Stimulated activated naive CD4-positive, alpha-beta T cell treated with Interleukin-2 at 50 U/mL for 16 hours (primary cell): ENCODE results near the gene USP22.
A peak's percentile ranks its signal among the peaks of the same experiment; 100 is the strongest.

ENCODE experiments used
- DNase-seq: peaks from one replicate; lab custom pipeline; 2025; lab: John Stamatoyannopoulos, UW

USP22 gene

GRCh38 chr17:21046216-21046615, 3.4 kb upstream of the USP22 start:
- DNase-seq: no peak

- no peak for DNase-seq
Measured at GRCh38 chr17:21044971-21045370, 2.2 kb upstream of the USP22 start.

- DNase-seq: peak; percentile 98
Measured at GRCh38 chr17:21043296-21044232, 753 bp upstream of the USP22 start.

DNA sequence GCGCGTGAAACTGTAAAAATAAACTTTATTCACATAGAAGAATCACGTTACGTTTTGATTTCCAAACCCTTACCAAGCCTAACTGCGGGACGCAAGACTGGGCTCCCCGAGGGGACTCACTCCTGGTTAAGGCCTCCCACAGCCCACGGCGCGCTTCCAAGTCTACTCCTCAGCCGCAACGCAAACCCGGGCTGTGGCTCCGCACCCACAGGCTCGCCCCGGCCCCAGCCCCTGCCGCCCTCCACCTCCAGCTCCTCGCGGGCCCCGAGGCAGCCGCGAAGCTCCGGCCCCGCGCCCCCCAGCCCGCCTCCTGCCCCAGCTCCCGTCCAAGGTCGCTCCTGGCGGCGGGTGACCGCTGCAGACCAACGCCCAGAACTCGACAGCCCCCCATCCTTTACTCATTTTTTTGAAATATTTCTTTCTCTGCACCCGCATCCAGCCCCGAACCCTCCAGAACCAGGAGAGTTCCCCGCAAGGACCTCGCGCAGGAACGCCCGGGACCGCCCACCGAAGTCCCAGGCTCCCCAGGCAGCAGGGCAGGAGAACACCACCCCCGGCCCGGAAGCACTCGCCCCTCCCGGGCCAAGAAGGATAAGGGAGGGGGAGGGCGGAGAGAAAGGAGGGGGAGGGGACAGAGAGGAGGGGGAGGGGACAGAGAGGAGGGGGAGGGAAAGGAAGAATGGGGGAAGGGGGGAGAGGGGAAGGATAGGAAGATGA, 912 bp downstream of the USP22 start:
- peak; percentile 71 for DNase-seq

- DNase-seq: peak; percentile 7
Measured at GRCh38 chr17:21039839-21040575, 2.8 kb downstream of the USP22 start.

DNA sequence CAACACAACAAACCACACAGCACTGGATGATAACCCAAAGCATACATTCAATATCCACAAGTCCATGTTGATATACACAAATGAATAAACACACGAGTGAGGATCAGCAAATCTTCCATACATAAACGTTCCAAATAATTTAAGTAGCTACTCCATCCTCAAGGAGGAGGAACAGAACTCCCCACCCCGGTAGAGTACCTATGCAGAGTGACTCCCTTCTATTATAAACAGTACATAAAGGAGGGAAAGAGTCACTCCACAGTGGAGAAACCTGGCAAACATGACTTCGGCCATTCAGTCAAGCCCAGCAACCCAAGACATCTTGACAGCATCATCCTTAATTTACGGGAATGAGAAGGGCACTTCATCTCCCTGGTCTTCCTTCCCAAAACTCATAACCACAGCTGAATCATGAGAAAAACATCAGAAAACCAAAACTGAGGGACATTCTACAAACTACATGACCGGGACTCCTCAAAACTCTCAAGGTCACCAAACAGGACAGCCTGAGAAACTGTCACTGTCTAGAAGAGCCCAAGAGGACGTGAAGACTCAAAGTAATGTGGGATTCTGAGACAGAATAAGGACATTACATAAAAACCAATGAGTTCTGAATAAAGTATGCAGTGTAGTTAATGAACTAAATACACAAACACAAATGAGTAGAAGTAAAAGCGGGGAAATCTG, 5.6 kb downstream of the USP22 start:
- DNase-seq: no peak

- no peak for DNase-seq
Measured at GRCh38 chr17:21036361-21036881, 6.4 kb downstream of the USP22 start.

DNA sequence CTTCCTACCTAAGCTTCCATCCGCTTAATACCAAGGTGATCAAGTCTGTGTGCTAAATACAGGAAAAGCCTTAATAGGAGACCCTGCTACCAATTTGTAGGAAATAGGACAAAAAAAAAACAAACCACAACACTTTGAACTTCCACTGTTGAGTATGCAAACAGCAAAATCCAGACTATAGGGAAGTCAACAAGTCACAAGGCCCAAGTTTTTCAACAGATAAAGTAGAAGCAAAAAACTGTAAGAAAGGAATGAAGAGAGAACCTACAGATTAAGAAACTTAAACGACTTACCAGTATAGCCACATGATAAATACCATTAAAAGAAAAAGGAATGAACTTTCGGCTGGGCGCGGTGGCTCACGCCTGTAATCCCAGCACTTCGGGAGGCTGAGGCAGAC, 7.4 kb downstream of the USP22 start:
- no peak for DNase-seq

DNA sequence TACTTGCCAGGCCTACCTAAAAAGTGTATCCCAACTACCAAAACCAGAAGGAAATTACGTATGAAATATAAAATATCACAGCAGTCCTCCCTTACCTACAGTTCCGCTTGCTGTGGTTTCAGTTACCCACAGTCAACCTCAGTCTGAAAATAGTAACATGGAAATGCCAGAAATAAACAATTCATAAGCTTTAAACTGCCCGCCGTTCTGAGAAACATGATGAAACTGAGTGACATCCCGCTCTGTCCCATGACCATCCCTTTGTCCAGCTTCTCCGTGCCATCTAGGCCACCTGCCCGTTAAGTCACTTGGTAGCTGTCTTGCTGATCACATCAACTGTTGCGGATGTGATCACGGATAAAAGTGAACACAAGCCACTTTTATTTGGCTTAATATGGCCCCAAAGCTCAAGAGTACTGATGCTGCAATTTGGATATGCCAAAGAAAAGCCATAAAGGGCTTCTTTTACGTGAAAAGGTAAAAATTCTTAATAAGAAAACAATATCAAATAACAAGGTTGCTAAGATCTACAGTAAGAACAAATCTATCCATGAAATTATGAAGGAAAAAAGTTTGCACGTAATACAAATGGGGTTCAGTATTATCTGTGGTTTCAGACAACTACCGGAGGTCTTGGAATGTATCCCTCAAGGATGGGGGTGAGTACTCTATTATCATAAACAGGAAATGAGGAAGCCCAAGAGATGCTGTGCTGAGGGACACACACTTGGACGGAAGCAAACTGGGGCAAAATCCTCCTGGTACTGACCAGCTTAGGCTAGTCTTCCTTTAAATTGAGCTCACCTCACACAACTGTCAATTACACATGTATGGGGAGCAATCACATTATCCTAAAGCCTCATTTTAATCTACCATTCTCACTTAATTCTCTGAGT, 8.2 kb downstream of the USP22 start:
- DNase-seq: no peak

GRCh38 chr17:21033350-21033749, 9.5 kb downstream of the USP22 start:
- DNase-seq: no peak

DNA sequence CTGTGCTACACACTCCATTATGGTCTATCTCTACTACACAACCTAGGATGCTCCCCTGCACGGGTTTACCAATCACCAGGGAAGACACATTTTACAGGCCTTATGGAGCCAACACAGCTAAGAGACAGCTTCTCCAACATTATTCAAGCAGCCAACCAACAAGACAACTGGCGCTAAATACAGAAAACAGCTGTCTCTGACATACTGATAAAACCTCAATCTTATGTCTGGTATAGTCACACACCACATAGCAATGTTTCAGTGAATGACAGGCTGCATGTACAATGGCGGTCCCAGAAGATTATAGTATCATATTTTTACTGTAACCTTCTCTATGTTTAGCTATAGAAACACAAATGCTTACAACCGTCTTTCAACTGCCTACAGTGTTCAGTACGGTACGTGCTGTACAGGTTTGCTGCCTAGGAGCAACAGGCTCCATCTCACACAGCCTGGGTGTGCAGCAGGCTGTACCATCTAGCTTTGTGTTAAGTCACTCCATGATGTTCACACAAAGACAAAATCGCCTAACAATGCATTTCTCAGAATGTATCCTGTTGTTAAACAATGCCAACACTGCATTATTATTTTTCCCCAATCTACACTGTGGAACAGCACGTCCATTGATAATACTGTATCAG, 10.9 kb downstream of the USP22 start:
- DNase-seq: no peak

GRCh38 chr17:21030375-21030774, 12.4 kb downstream of the USP22 start:
- DNase-seq: no peak

DNA sequence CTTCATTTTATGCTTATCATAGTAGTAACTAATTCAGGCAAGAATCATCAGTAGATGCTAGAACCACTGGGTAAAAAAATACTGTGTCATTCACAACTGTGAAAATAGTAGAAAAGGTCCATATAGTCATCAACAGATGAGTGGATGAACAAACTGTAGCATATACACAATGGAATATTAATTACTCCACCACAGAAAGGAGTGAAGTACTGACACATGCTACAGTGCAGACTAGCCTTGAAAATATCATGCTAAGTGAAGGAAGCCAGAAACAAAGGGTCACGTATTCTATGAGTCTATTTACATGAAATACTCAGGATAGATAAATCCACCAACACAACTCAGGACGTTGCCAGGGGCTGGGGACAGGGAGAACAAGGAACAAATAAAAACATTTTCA, 13.3 kb downstream of the USP22 start:
- no peak for DNase-seq

DNA sequence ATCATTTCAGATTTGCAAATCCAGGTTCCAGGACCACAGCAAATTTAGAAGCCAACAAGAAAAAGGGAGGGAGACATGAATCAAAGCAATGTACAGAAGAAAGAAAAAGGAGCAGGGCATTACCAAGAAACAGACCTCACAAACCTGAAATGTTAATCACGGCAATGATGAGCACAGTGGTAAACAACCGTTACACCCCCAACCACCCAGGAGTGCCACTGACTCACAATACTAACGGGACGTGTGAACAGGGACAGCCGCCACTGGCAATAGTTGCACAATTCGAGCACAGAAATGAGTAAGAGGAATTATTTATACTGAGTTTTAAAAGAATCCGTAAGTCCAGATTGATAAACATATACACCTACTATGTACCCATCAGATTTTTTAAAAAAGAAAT, 13.8 kb downstream of the USP22 start:
- peak; percentile 51 for DNase-seq

GRCh38 chr17:21028192-21028591, 14.6 kb downstream of the USP22 start:
- DNase-seq: no peak

DNA sequence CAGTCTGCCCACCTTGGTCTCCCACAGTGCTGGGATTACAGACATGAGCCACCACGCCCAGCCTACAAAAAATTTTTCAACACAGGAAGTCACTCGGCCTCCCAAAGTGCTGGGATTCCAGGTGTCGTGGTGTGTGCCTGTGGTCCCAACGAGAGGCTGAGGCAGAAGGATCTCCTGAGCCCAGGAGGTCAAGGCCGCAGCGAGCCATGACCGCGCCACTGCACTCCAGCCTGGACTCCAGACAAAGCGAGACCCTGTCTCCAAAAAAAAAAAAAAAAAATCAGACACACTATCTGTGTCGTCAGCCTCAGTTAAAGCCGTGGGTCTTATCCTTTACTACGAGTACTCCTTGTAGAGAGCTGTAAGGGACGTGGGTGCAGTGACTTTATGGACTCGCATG, 15.8 kb downstream of the USP22 start:
- DNase-seq: no peak

- DNase-seq: no peak
Measured at GRCh38 chr17:21025451-21025850, 17.4 kb downstream of the USP22 start.

GRCh38 chr17:21024024-21024423, 18.8 kb downstream of the USP22 start:
- no peak for DNase-seq

- DNase-seq: no peak
Measured at GRCh38 chr17:21021208-21021803, 21.5 kb downstream of the USP22 start.

- no peak for DNase-seq
Measured at GRCh38 chr17:21020622-21021021, 22.2 kb downstream of the USP22 start.
